Measurements from ENCODE around the gene LDLRAD4.
A peak's percentile ranks its signal among the peaks of the same experiment; 100 is the strongest.
"Not testable (repeated sequence)": the region's sequence is repeated elsewhere in the genome, so short reads cannot be mapped to it uniquely, and the experiment has no call there.

LDLRAD4 gene

GRCh38 chr18:13474907-13475545, 256.5 kb downstream of the LDLRAD4 start:
- TF ChIP-seq POLR2A (IDR thresholded peaks at IDR 0.05; ENCODE audit: low read depth, low read length) (no peak), SPI1 (IDR thresholded peaks at IDR 0.05; ENCODE audit: low read depth, low read length) (no peak), POU2F2 (IDR thresholded peaks at IDR 0.05; ENCODE audit: low read depth, low read length) (no peak), TAF1 (IDR thresholded peaks at IDR 0.05; ENCODE audit: low read depth, low read length) (no peak), POLR2AphosphoS5 (IDR thresholded peaks at IDR 0.05; ENCODE audit: low read depth, low read length) (no peak), PAX5 (IDR thresholded peaks at IDR 0.05; ENCODE audit: insufficient read depth, low read length, severe bottlenecking) (no peak)
- DNase-seq (ENCODE audit: insufficient read length, low spot score) (no peak), FAIRE-seq (no peak)

- DNase-seq (ENCODE audit: insufficient read length, low spot score); FAIRE-seq: not testable (repeated sequence)
Observed at GRCh38 chr18:13476312-13476711, 257.8 kb downstream of the LDLRAD4 start.

- DNase-seq (ENCODE audit: insufficient read length, low spot score) (no peak), FAIRE-seq (no peak)
- no peak for TF ChIP-seq PAX5 (IDR thresholded peaks at IDR 0.05; ENCODE audit: insufficient read depth, low read length, severe bottlenecking)
- TF ChIP-seq POLR2A (IDR thresholded peaks at IDR 0.05; ENCODE audit: low read depth, low read length) = no peak
- TF ChIP-seq SPI1 (IDR thresholded peaks at IDR 0.05; ENCODE audit: low read depth, low read length) = no peak
- no peak for TF ChIP-seq TAF1 (IDR thresholded peaks at IDR 0.05; ENCODE audit: low read depth, low read length)
- TF ChIP-seq POU2F2 (IDR thresholded peaks at IDR 0.05; ENCODE audit: low read depth, low read length) = no peak
- TF ChIP-seq POLR2AphosphoS5 (IDR thresholded peaks at IDR 0.05; ENCODE audit: low read depth, low read length) = no peak
Observed at GRCh38 chr18:13477147-13477683, 258.7 kb downstream of the LDLRAD4 start.

GRCh38 chr18:13480571-13481255, 262.2 kb downstream of the LDLRAD4 start:
- DNase-seq (ENCODE audit: insufficient read length, low spot score) (no peak), FAIRE-seq (no peak)
- TF ChIP-seq TAF1 (IDR thresholded peaks at IDR 0.05; ENCODE audit: low read depth, low read length) = no peak

GRCh38 chr18:13481331-13481730, 262.8 kb downstream of the LDLRAD4 start:
- FAIRE-seq (no peak), DNase-seq (ENCODE audit: insufficient read length, low spot score) (no peak)
- TF ChIP-seq POLR2AphosphoS5 (IDR thresholded peaks at IDR 0.05; ENCODE audit: low read depth, low read length) = no peak
- TF ChIP-seq SPI1 (IDR thresholded peaks at IDR 0.05; ENCODE audit: low read depth, low read length) = no peak

- FAIRE-seq = peak; percentile 87
- peak; percentile 57 for TF ChIP-seq SPI1 (IDR thresholded peaks at IDR 0.05; ENCODE audit: low read depth, low read length)
- no peak for TF ChIP-seq TAF1 (IDR thresholded peaks at IDR 0.05; ENCODE audit: low read depth, low read length)
- peak; percentile 46 for DNase-seq (ENCODE audit: insufficient read length, low spot score)
Observed at GRCh38 chr18:13481820-13482617, 263.5 kb downstream of the LDLRAD4 start.

GRCh38 chr18:13482618-13482945, 264.0 kb downstream of the LDLRAD4 start:
- no peak for FAIRE-seq
- TF ChIP-seq POU2F2 (IDR thresholded peaks at IDR 0.05; ENCODE audit: low read depth, low read length) (no peak), PAX5 (IDR thresholded peaks at IDR 0.05; ENCODE audit: insufficient read depth, low read length, severe bottlenecking) (no peak), SPI1 (IDR thresholded peaks at IDR 0.05; ENCODE audit: low read depth, low read length) (no peak), POLR2AphosphoS5 (IDR thresholded peaks at IDR 0.05; ENCODE audit: low read depth, low read length) (no peak), POLR2A (IDR thresholded peaks at IDR 0.05; ENCODE audit: low read depth, low read length) (no peak), TAF1 (IDR thresholded peaks at IDR 0.05; ENCODE audit: low read depth, low read length) (no peak)
- DNase-seq (ENCODE audit: insufficient read length, low spot score) = no peak

- DNase-seq (ENCODE audit: insufficient read length, low spot score) (no peak), FAIRE-seq (no peak)
- TF ChIP-seq POLR2A (IDR thresholded peaks at IDR 0.05; ENCODE audit: low read depth, low read length) (no peak), TAF1 (IDR thresholded peaks at IDR 0.05; ENCODE audit: low read depth, low read length) (no peak), POU2F2 (IDR thresholded peaks at IDR 0.05; ENCODE audit: low read depth, low read length) (no peak), POLR2AphosphoS5 (IDR thresholded peaks at IDR 0.05; ENCODE audit: low read depth, low read length) (no peak), SPI1 (IDR thresholded peaks at IDR 0.05; ENCODE audit: low read depth, low read length) (no peak), PAX5 (IDR thresholded peaks at IDR 0.05; ENCODE audit: insufficient read depth, low read length, severe bottlenecking) (no peak)
Observed at GRCh38 chr18:13483316-13484270, 265.0 kb downstream of the LDLRAD4 start.

GRCh38 chr18:13485182-13485581, 266.6 kb downstream of the LDLRAD4 start:
- FAIRE-seq = no peak
- TF ChIP-seq SPI1 (IDR thresholded peaks at IDR 0.05; ENCODE audit: low read depth, low read length) = no peak
- no peak for TF ChIP-seq POLR2A (IDR thresholded peaks at IDR 0.05; ENCODE audit: low read depth, low read length)
- TF ChIP-seq POU2F2 (IDR thresholded peaks at IDR 0.05; ENCODE audit: low read depth, low read length) = no peak
- no peak for TF ChIP-seq POLR2AphosphoS5 (IDR thresholded peaks at IDR 0.05; ENCODE audit: low read depth, low read length)
- TF ChIP-seq TAF1 (IDR thresholded peaks at IDR 0.05; ENCODE audit: low read depth, low read length) = no peak
- no peak for TF ChIP-seq PAX5 (IDR thresholded peaks at IDR 0.05; ENCODE audit: insufficient read depth, low read length, severe bottlenecking)
- no peak for DNase-seq (ENCODE audit: insufficient read length, low spot score)

Measured in GM12891 (cell line).